Small intestine (tissue), 7 donors: Measurements from ENCODE around the gene ZNRF2. TPM values are rescaled to one million over a fixed set of nuclear protein-coding genes. Genes with fewer than 3 reads are reported as not detected.

Experiments used
- DNase-seq, 2 donors: peaks; one replicate each; pipeline versions ENCODE4 v3.0.0 to v3.0.0-alpha.2; 2013
- FAIRE-seq: peaks from 2 replicates; lab custom pipeline; 2012; peaks lifted over from hg19 to GRCh38; lab: Jason Lieb, UNC
- H3K27ac ChIP-seq, 3 donors: one replicate each; pipeline ENCODE4 v1.5.1; 2013; ENCODE audit warnings: low read length in 2 of 3, mild to moderate bottlenecking in 2 of 3, control low read depth in 1 of 3, inconsistent platforms in 1 of 3, low read depth in 1 of 3, moderate library complexity in 1 of 3
- H3K27me3 ChIP-seq, 3 donors: one replicate each; pipeline ENCODE4 v1.6.1; 2013; ENCODE audit warnings: low read length in 3 of 3, inconsistent platforms in 1 of 3; ENCODE audit not compliant: control insufficient read depth in 3 of 3, insufficient read depth in 3 of 3
- H3K36me3 ChIP-seq, 3 donors: one replicate each; pipeline ENCODE4 v1.6.1; 2013; ENCODE audit warnings: low read length in 3 of 3, inconsistent platforms in 1 of 3, low read depth in 1 of 3, mild to moderate bottlenecking in 1 of 3, moderate library complexity in 1 of 3; ENCODE audit not compliant: control insufficient read depth in 3 of 3, insufficient read depth in 2 of 3
- H3K4me1 ChIP-seq, 3 donors: one replicate each; pipeline ENCODE4 v1.6.1; 2013; ENCODE audit warnings: low read length in 2 of 3, inconsistent platforms in 1 of 3, low read depth in 1 of 3, mild to moderate bottlenecking in 1 of 3, moderate library complexity in 1 of 3; ENCODE audit not compliant: control insufficient read depth in 3 of 3, insufficient read depth in 2 of 3
- H3K4me3 ChIP-seq, 3 donors: one replicate each; pipeline ENCODE4 v1.5.1; 2013; ENCODE audit warnings: low read length in 3 of 3, control low read depth in 1 of 3, inconsistent platforms in 1 of 3, low read depth in 1 of 3, mild to moderate bottlenecking in 1 of 3, moderate library complexity in 1 of 3
- H3K9me3 ChIP-seq, 2 donors: one replicate each; pipeline ENCODE4 v1.6.1; 2013; ENCODE audit warnings: low read depth in 1 of 2, low read length in 1 of 2; ENCODE audit not compliant: control insufficient read depth in 2 of 2, insufficient read depth in 1 of 2
- WGBS, 3 donors: extraction: QIAGEN DNeasy Blood & Tissue Kit; methylation state at CpG; one replicate each; pipeline ENCODE4 v1.1.7; 2013; 5-methylcytosine and 5-hydroxymethylcytosine counted together
- polyA plus RNA-seq, 4 donors: library from polyadenylated mRNA; stranded (reverse) in 3 of 4; unstranded in 1 of 4; fragments of 200-250 nt in 3 of 4; fragments of 120-200 nt in 1 of 4; gene quantifications; one replicate each; pipeline versions ENCODE4 v1.2.1 to v1.2.3, GENCODE V29; 2013
- donor health status: healthy with polysubstance abuse.
- donor health status: control.
- donor health status: control.
- donor health status: Bipolar disorder and iron deficiency.
- donor health status: healthy.

The ZNRF2 gene
- polyA plus RNA-seq, 4 donors: 8.9 to 19.9 (median 16.0) TPM

DNA sequence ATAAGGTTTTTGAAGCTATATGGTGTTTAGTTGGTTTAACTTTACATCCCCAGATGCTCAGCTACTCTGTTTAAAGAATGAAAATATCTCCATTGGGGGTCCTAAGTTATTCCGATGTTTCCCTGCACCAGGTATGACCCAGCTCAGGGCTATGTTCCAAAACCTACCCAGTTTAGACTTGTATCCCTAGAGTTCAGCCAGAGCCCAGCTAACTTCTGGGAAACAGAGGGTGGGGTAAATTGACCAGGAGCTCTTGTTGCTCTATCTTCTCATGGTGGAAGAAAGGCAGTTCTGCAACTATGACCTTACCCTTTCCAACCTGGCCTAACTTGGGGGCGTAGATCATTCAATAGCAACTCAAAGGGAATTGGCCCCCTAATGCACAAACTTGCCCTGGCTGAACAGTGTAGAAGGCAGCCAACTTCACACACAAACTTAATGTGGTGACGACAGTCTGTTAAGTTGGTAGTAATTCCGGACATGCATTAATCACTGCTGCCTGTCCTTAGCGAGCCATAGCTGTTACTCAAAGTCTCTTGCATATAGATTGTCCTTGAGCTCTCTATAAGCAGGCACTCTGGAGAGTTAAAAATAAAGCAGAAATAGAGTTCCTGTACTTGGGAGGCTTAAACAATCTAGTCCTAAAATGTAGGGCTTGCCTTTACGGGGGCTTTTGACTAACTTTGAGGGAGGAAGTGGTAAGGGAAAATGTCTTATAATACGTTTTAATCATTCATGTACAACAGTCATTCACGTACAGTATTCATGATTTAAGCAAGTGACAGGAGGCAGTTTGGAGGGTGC lies 5.3 kb upstream of the ZNRF2 start:
- no peaks in the 10 kb centered on the region for H3K27me3 ChIP-seq
- H3K36me3 ChIP-seq: no peaks in the 10 kb centered on the region
- no peak overlapping the region for H3K4me3 ChIP-seq
- peaks cover 0 to 9% (median 8%) of the 10 kb centered on the region in 3 donors for H3K4me1 ChIP-seq
- H3K27ac ChIP-seq: no peak overlapping the region
- WGBS, 3 donors: 72 to 87% (median 81%) methylated on average over 8 of the region's 8 CpGs
- DNase-seq (no peak), FAIRE-seq (no peak)
- H3K9me3 ChIP-seq: no peaks in the 10 kb centered on the region

DNA sequence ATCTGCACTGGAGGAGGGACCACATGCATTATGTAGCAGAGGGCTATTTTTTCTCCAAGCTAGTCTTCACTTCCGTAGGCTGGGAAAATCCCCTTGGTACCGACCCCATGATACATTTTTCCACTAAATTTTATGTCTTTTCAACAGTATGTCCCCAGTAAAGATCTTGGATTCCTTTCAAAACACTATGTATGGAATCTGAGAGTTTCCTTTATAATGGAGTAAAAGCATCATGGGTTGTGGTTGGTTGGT lies 4.8 kb upstream of the ZNRF2 start:
- no peaks in the 10 kb centered on the region for H3K36me3 ChIP-seq
- H3K4me3 ChIP-seq: no peak overlapping the region
- WGBS, 3 donors: 55 to 88% (median 64%) methylated on average over 2 of the region's 2 CpGs
- H3K27me3 ChIP-seq: no peaks in the 10 kb centered on the region
- no peak for DNase-seq
- no peaks in the 10 kb centered on the region for H3K9me3 ChIP-seq
- H3K4me1 ChIP-seq: peaks cover 0 to 9% (median 8%) of the 10 kb centered on the region in 3 donors
- H3K27ac ChIP-seq: no peak overlapping the region
- no peak for FAIRE-seq

DNA sequence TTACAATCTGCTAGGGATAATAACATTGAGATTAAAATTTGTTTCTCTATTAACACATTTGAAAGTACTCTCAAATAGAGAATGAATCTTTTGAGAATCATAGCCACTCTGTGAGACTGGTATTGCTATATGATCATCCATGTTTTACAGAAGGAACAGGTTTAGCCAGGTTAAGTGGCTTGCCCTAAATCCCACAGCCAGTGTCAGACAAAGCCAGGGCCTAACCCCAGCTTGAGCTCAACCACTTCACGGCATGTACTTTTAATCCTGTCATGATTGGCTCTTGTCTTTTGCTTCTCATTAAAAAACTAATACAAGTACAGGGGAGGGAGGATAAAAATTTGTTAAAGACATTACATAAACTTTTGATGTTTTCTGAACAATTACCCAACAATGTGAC lies 3.8 kb upstream of the ZNRF2 start:
- Histone ChIP-seq H3K27ac (no peak overlapping the region), H3K36me3 (no peaks in the 10 kb centered on the region), H3K27me3 (no peaks in the 10 kb centered on the region), H3K4me3 (no peak overlapping the region), H3K4me1 (peaks cover 0 to 9% (median 8%) of the 10 kb centered on the region in 3 donors), H3K9me3 (no peaks in the 10 kb centered on the region)
- DNase-seq: no peak
- no peak for FAIRE-seq
- WGBS, 3 donors: 93 to 100% (median 95%) methylated on average over 1 of the region's 1 CpG

DNA sequence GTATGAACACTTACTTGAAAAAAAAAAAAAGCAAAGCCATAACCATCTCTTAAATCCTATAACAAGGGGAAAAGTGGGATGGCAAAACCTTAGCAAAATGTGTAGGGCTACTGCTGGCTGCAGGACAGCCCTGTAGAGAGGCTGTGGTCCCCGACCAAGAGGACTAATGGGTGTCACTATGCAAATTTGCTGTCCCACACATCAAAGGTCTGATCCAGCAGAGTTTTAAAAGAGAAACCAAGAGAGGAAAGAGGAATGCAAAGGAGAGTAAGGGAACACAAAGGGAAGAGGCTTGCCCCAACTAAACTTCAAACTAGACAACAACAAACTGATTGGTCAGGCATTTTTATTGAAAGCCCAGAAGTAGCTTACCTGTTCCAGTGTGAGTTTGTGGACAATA lies 3.1 kb upstream of the ZNRF2 start:
- H3K27me3 ChIP-seq: no peaks in the 10 kb centered on the region
- H3K4me1 ChIP-seq: peaks cover 0 to 9% (median 8%) of the 10 kb centered on the region in 3 donors
- peak overlapping the region in 1 of 3 donors; percentile 7 for H3K27ac ChIP-seq
- DNase-seq: peak in 1 of 2 donors; percentile 12
- no peak overlapping the region for H3K4me3 ChIP-seq
- no peak for FAIRE-seq
- no peaks in the 10 kb centered on the region for H3K36me3 ChIP-seq
- 15 to 54% (median 44%) methylated on average over 1 of the region's 1 CpG for WGBS, 3 donors
- H3K9me3 ChIP-seq: no peaks in the 10 kb centered on the region

DNA sequence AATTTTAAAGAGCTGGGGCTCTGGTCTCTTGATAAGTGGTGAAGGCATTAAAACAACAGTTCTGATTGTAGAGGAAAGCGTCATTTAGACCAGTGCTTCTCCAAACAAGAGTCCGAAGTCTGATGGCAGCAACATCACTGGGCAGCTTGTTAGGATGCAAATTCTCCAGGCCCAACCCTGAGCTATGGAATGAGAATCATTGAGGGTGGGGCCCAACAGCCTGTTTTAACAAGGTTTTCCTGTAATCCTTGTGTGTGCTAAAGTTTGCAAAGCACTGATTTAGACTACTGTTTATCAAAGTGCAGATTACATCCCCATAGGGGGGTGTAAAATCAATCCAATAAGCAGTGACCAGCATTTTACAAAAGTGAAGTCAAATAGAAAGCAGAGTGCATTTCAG lies 2.6 kb upstream of the ZNRF2 start:
- FAIRE-seq (no peak), DNase-seq (peak; percentile 76 to 86)
- H3K27ac ChIP-seq: peak overlapping the region in 1 of 3 donors; percentile 7
- H3K36me3 ChIP-seq: no peaks in the 10 kb centered on the region
- peaks cover 0 to 9% (median 8%) of the 10 kb centered on the region in 3 donors for H3K4me1 ChIP-seq
- no peaks in the 10 kb centered on the region for H3K27me3 ChIP-seq
- no peak overlapping the region for H3K4me3 ChIP-seq
- H3K9me3 ChIP-seq: no peaks in the 10 kb centered on the region
- WGBS, 3 donors: 16 to 70% (median 48%) methylated on average over 2 of the region's 2 CpGs

DNA sequence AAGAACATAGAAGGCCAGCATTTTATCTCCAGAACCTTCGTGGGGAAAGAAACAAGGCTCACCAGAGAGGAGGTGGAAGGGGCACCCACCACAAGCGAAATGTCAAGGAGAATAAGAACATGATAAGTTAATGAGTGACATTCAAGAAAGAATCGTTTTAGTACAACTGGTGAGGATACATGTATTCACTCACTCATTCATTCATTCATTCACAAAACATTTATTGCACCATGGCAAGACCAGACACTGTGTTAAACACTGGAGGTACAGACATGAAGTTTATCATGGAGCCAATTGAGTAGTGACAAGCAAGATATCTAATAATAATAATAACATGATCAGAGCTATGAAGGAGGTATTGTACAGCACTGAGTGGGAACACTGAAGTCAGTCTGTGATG lies 1.7 kb upstream of the ZNRF2 start:
- Histone ChIP-seq H3K27ac (no peak overlapping the region), H3K4me1 (peaks cover 0 to 9% (median 8%) of the 10 kb centered on the region in 3 donors), H3K9me3 (no peaks in the 10 kb centered on the region), H3K36me3 (no peaks in the 10 kb centered on the region), H3K27me3 (no peaks in the 10 kb centered on the region), H3K4me3 (no peak overlapping the region)
- 75 to 85% (median 84%) methylated on average over 3 of the region's 3 CpGs for WGBS, 3 donors
- DNase-seq (no peak), FAIRE-seq (no peak)

DNA sequence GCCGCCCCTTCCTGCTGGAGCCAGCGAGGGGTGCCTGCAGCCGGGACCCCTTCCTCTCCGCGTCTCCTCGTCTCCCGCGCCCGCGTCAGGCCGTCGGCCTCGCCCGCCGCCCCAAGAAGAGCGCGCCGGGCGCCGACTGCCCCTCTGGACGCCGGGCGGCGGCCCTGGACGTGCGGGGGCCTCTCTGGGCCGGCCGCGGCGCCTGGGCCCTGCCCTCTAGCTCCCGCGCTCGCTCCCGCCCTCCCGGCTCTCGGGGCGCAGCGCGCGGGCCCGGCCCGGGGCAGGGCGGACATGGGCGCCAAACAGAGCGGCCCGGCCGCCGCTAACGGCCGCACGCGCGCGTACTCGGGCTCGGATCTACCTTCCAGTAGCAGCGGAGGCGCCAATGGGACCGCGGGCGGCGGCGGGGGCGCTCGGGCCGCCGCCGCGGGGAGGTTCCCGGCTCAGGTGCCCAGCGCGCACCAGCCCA lies 704 bp downstream of the ZNRF2 start:
- no peaks in the 10 kb centered on the region for H3K36me3 ChIP-seq
- peaks cover 0 to 8% (median 5%) of the 10 kb centered on the region in 3 donors for H3K4me1 ChIP-seq
- H3K27me3 ChIP-seq: no peaks in the 10 kb centered on the region
- peak overlapping the region; percentile 97 to 100 (median 97) for H3K27ac ChIP-seq
- no peaks in the 10 kb centered on the region for H3K9me3 ChIP-seq
- FAIRE-seq (no peak), DNase-seq (peak in 1 of 2 donors; percentile 52)
- 0 to 1% (median 1%) methylated on average over 23 to 72 of the region's 72 CpGs for WGBS, 3 donors
- H3K4me3 ChIP-seq: peak overlapping the region; percentile 70 to 98 (median 86)

DNA sequence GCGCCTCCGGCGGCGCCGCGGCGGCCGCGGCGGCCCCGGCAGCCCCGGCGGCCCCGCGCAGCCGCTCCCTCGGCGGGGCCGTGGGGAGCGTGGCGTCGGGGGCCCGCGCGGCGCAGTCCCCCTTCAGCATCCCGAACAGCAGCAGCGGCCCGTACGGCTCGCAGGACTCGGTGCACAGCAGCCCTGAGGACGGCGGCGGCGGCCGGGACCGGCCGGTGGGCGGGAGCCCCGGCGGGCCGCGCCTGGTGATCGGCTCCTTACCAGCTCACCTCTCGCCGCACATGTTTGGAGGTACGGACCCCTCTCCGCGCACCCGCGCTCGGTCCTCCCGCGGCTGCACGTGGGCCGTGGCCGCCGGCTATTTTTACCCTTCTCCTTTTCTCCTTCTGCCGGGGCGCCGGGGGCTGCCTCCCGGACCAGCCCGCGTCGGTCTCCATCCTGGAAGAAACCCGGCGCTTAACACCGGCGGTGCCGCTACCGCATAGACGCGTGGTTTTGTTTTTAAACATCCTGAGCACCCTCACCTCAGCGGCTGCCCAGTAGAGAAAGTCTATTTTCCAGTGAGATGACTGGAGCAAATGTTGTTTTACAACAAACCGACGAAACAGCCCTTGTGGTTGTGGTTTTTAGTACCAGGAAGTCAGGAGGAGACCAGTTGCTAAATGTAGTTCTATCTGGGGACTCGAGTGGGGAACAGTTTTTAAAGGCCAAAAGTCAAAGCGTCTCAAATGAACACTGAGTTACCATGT lies 1.3 kb downstream of the ZNRF2 start:
- H3K36me3 ChIP-seq: no peaks in the 10 kb centered on the region
- H3K27ac ChIP-seq: peak overlapping the region; percentile 84 to 100 (median 97)
- H3K4me1 ChIP-seq: peaks cover 0 to 8% (median 5%) of the 10 kb centered on the region in 3 donors
- no peaks in the 10 kb centered on the region for H3K9me3 ChIP-seq
- no peak for FAIRE-seq
- peak; percentile 69 to 78 for DNase-seq
- peak overlapping the region; percentile 70 to 98 (median 86) for H3K4me3 ChIP-seq
- H3K27me3 ChIP-seq: no peaks in the 10 kb centered on the region
- 0% methylated on average over 22 to 79 of the region's 79 CpGs for WGBS, 3 donors
